Mesenchymal stem cell (in vitro differentiated cells and primary cell): ENCODE data around the gene DMRT2.

Experiments
- DNase-seq: peaks from one replicate; pipeline ENCODE4 v3.0.0-alpha.2; 2013
- H2AFZ ChIP-seq: one replicate; pipeline ENCODE4 v1.6.1; 2013; ENCODE audit warnings: low read depth, mild to moderate bottlenecking, control low read depth, inconsistent platforms, low read length, moderate library complexity
- H2AK5ac ChIP-seq: 2 replicates; pipeline ENCODE4 v1.6.1; 2013; ENCODE audit warnings: low read length, moderate library complexity, mild to moderate bottlenecking, inconsistent platforms; ENCODE audit not compliant: severe bottlenecking
- H2BK120ac ChIP-seq: one replicate; pipeline ENCODE4 v1.6.1; 2013; ENCODE audit warnings: low read depth, mild to moderate bottlenecking, inconsistent platforms, low read length, moderate library complexity
- H2BK12ac ChIP-seq, 2 experiments: one replicate each; pipeline ENCODE4 v1.6.1; 2013; ENCODE audit warnings: inconsistent platforms in 2 of 2, low read length in 2 of 2, mild to moderate bottlenecking in 2 of 2, moderate library complexity in 2 of 2, control low read depth in 1 of 2
- H2BK15ac ChIP-seq: one replicate; pipeline ENCODE4 v1.6.1; 2013; ENCODE audit warnings: mild to moderate bottlenecking, low read depth, inconsistent platforms; ENCODE audit not compliant: poor library complexity, severe bottlenecking
- H2BK5ac ChIP-seq: 2 replicates; pipeline ENCODE4 v1.6.1; 2013; ENCODE audit warnings: low read depth, mild to moderate bottlenecking, low read length, control low read depth, inconsistent platforms; ENCODE audit not compliant: poor library complexity, severe bottlenecking
- H3K14ac ChIP-seq, 2 experiments: one replicate each; pipeline ENCODE4 v1.6.1; 2013; ENCODE audit warnings: inconsistent platforms in 2 of 2, low read length in 2 of 2, control low read depth in 1 of 2, mild to moderate bottlenecking in 1 of 2, moderate library complexity in 1 of 2
- H3K18ac ChIP-seq, 2 experiments: one replicate each; pipeline ENCODE4 v1.6.1; 2013; ENCODE audit warnings: inconsistent platforms in 2 of 2, low read length in 2 of 2, control low read depth in 1 of 2, low read depth in 1 of 2, mild to moderate bottlenecking in 1 of 2
- H3K23ac ChIP-seq, 2 experiments: one replicate each; pipeline ENCODE4 v1.6.1; 2013; ENCODE audit warnings: inconsistent platforms in 2 of 2, low read length in 2 of 2, mild to moderate bottlenecking in 2 of 2, moderate library complexity in 2 of 2, control low read depth in 1 of 2
- H3K27ac ChIP-seq: 2 replicates; pipeline ENCODE4 v1.5.1; 2013; ENCODE audit warnings: mild to moderate bottlenecking, moderate library complexity, low read length, control low read depth, inconsistent platforms; ENCODE audit not compliant: poor library complexity, severe bottlenecking
- H3K27me3 ChIP-seq, 2 experiments: 2 replicates each; pipeline versions ENCODE4 v1.6.1 to v1.7.0; 2013; ENCODE audit warnings: low read length in 2 of 2, mild to moderate bottlenecking in 2 of 2, moderate library complexity in 2 of 2, control low read depth in 1 of 2, inconsistent platforms in 1 of 2; ENCODE audit not compliant: control insufficient read depth in 1 of 2, insufficient read depth in 1 of 2
- H3K36me3 ChIP-seq, 2 experiments: 2 replicates each; pipeline versions ENCODE4 v1.6.1 to v1.7.0; 2013; ENCODE audit warnings: low read length in 2 of 2, control low read depth in 1 of 2, inconsistent platforms in 1 of 2, low read depth in 1 of 2, mild to moderate bottlenecking in 1 of 2; ENCODE audit not compliant: insufficient read depth in 2 of 2, control insufficient read depth in 1 of 2
- H3K4ac ChIP-seq, 2 experiments: one replicate each; pipeline ENCODE4 v1.6.1; 2013; ENCODE audit warnings: inconsistent platforms in 2 of 2, low read length in 2 of 2, mild to moderate bottlenecking in 2 of 2, moderate library complexity in 2 of 2, control low read depth in 1 of 2, low read depth in 1 of 2
- H3K4me1 ChIP-seq: 2 replicates; pipeline ENCODE4 v1.6.1; 2013; ENCODE audit warnings: low read depth, low read length, control low read depth; ENCODE audit not compliant: control insufficient read depth, insufficient read depth
- H3K4me2 ChIP-seq: 2 replicates; pipeline ENCODE4 v1.6.1; 2013; ENCODE audit warnings: low read length, mild to moderate bottlenecking, inconsistent platforms; ENCODE audit not compliant: poor library complexity, severe bottlenecking
- H3K4me3 ChIP-seq, 2 experiments: 2 replicates each; pipeline versions ENCODE4 v1.5.1 to v1.7.0; 2013; ENCODE audit warnings: low read length in 2 of 2, mild to moderate bottlenecking in 2 of 2, control low read depth in 1 of 2, low read depth in 1 of 2; ENCODE audit not compliant: insufficient read depth in 1 of 2
- H3K79me1 ChIP-seq: replicated peaks from 2 replicates; pipeline ENCODE4 v1.6.1; 2013; ENCODE audit warnings: mild to moderate bottlenecking, control low read depth, low read length, inconsistent platforms; ENCODE audit not compliant: poor library complexity, severe bottlenecking
- H3K9ac ChIP-seq: 2 replicates; pipeline ENCODE4 v1.7.0; 2013; ENCODE audit warnings: mild to moderate bottlenecking, low read length, moderate library complexity
- H3K9me3 ChIP-seq: 2 replicates; pipeline ENCODE4 v1.7.0; 2013; ENCODE audit warnings: mild to moderate bottlenecking, low read length; ENCODE audit not compliant: control insufficient read depth
- H4K8ac ChIP-seq: one replicate; pipeline ENCODE4 v1.6.1; 2013; ENCODE audit warnings: inconsistent platforms, mild to moderate bottlenecking, low read length, moderate library complexity
- H4K91ac ChIP-seq: one replicate; pipeline ENCODE4 v1.6.1; 2013; ENCODE audit warnings: mild to moderate bottlenecking, low read length, inconsistent platforms
- WGBS: methylation state at CpG from one replicate; pipeline ENCODE4 v1.1.7; 2013; ENCODE audit warnings: mixed read lengths; 5-methylcytosine and 5-hydroxymethylcytosine counted together

The DMRT2 gene

DNA sequence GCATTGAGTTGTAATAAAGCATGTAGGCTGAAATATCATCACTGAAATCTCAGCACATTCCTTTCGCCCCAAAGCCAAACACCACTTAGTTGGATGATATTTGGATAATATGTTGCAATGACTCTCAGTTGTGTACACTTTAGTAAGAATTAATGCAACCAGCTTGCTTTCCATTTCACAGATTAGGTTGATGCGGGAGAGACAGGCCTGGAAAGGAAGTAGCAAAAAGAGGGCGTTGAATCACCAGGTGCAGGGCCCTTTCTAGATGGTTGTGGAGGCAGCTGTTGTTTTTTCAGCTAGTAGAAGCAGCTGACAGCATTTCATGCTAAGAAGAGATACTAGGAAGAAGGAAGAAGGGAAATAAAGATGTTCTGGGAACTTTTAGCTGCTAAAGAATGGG, 42.8 kb upstream of the DMRT2 start:
- H2BK12ac ChIP-seq, result no peak overlapping the region
- no peak overlapping the region for H4K91ac ChIP-seq
- no peaks in the 10 kb centered on the region for H3K36me3 ChIP-seq
- no peak overlapping the region for H3K23ac ChIP-seq
- no peak overlapping the region for H4K8ac ChIP-seq
- no peak overlapping the region for H3K27ac ChIP-seq
- no peak overlapping the region for H3K18ac ChIP-seq
- H2AFZ ChIP-seq, result no peak overlapping the region
- DNase-seq, result no peak
- H2BK5ac ChIP-seq, result no peak overlapping the region
- no peak overlapping the region for H3K14ac ChIP-seq
- H2AK5ac ChIP-seq, result no peak overlapping the region
- no peak overlapping the region for H2BK120ac ChIP-seq
- no peaks in the 10 kb centered on the region for H3K4me1 ChIP-seq
- no peaks in the 10 kb centered on the region for H3K9me3 ChIP-seq
- H3K27me3 ChIP-seq, result peaks cover 0 to 9% of the 10 kb centered on the region in 2 experiments
- H3K4me3 ChIP-seq, result no peak overlapping the region
- H3K79me1 ChIP-seq, result no peaks in the 10 kb centered on the region
- WGBS, result 77% methylated on average over 2 of the region's 3 CpGs
- no peak overlapping the region for H3K4me2 ChIP-seq
- no peak overlapping the region for H3K4ac ChIP-seq
- no peak overlapping the region for H3K9ac ChIP-seq
- no peak overlapping the region for H2BK15ac ChIP-seq

GRCh38 chr9:1008216-1008615, 41.9 kb upstream of the DMRT2 start:
- no peak overlapping the region for H3K4me2 ChIP-seq
- H3K23ac ChIP-seq, result no peak overlapping the region

DNA sequence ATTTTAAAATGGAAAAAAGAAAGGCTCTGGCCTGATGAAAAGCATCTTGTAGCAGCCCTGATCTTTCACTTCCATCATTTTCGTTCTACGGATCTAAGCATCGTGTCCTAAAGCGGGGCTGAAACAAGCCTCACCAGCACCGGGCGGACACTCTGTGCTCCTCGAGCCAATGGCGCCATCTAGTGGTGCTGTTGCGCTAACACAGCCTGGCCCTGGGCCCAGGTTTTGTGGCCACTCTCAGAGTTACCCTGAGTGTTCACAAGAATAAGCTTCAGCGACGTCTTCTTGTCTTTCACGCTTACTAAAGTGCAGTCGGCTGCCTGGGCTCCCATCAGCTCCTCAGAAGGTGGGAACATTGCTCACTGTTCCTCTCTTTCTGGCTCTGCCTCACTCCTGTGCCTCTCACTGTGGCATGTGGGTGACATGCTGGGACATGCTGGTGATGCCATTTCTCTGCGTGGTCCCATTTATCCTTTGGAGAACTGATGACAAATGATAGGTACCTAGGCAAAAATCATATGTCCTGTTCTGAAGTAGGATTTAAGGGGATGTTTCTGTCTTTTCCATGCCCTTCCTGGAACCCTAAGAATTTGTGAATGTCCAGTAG, 41.0 kb upstream of the DMRT2 start:
- Histone ChIP-seq H2BK15ac (no peak overlapping the region), H3K36me3 (no peaks in the 10 kb centered on the region), H3K4me3 (no peak overlapping the region), H3K27ac (no peak overlapping the region), H3K14ac (no peak overlapping the region), H4K8ac (no peak overlapping the region), H3K4me2 (no peak overlapping the region), H2AFZ (no peak overlapping the region), H3K9me3 (no peaks in the 10 kb centered on the region), H3K18ac (no peak overlapping the region), H3K9ac (peak overlapping the region; percentile 47), H3K79me1 (no peaks in the 10 kb centered on the region), H2AK5ac (no peak overlapping the region), H2BK120ac (no peak overlapping the region), H3K4ac (no peak overlapping the region), H3K4me1 (no peaks in the 10 kb centered on the region), H3K27me3 (peaks cover 0 to 9% of the 10 kb centered on the region in 2 experiments), H2BK5ac (no peak overlapping the region), H3K23ac (no peak overlapping the region), H4K91ac (no peak overlapping the region), H2BK12ac (no peak overlapping the region)
- 15% methylated on average over 14 of the region's 14 CpGs for WGBS
- DNase-seq, result peak; percentile 49

More at GRCh38 chr9:1008216-1008615, 41.9 kb upstream of the DMRT2 start:
- H2AFZ ChIP-seq, result no peak overlapping the region
- H4K8ac ChIP-seq, result no peak overlapping the region
- no peak overlapping the region for H3K18ac ChIP-seq
- H3K9me3 ChIP-seq, result no peaks in the 10 kb centered on the region
- H3K4me3 ChIP-seq, result no peak overlapping the region
- H3K79me1 ChIP-seq, result no peaks in the 10 kb centered on the region
- WGBS, result 77% methylated on average over 3 of the region's 3 CpGs
- H2AK5ac ChIP-seq, result no peak overlapping the region
- H2BK5ac ChIP-seq, result no peak overlapping the region
- H2BK15ac ChIP-seq, result no peak overlapping the region
- no peak overlapping the region for H2BK12ac ChIP-seq
- H3K14ac ChIP-seq, result no peak overlapping the region
- no peaks in the 10 kb centered on the region for H3K4me1 ChIP-seq
- no peak overlapping the region for H3K9ac ChIP-seq
- no peak overlapping the region for H3K27ac ChIP-seq
- H3K36me3 ChIP-seq, result no peaks in the 10 kb centered on the region
- DNase-seq, result peak; percentile 30
- no peak overlapping the region for H2BK120ac ChIP-seq
- H3K27me3 ChIP-seq, result peaks cover 0 to 9% of the 10 kb centered on the region in 2 experiments
- no peak overlapping the region for H4K91ac ChIP-seq
- no peak overlapping the region for H3K4ac ChIP-seq

DNA sequence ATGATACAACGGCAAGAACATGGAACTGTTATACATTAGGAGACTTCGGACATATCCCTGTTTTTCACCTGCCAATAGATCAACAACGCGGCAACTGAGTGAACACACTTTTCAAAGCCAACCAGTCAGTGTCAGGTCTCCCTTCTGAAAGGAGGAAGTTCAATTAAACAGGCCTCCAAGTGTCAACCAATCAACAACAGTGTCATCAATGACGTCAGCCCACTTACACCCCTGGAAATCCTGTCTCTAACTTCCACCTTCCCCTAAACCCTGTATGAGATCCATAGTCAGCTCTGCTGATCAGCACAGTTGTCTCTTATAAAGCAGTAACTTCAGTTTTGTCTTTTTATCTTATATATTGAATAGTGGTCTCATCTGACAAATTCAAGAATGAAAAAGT, 37.1 kb upstream of the DMRT2 start:
- Histone ChIP-seq H3K4me3 (no peak overlapping the region), H3K23ac (no peak overlapping the region), H2AK5ac (no peak overlapping the region), H3K4me2 (no peak overlapping the region), H3K9me3 (no peaks in the 10 kb centered on the region), H3K27ac (no peak overlapping the region), H3K79me1 (no peaks in the 10 kb centered on the region), H3K4me1 (no peaks in the 10 kb centered on the region), H2BK5ac (no peak overlapping the region), H2AFZ (no peak overlapping the region), H2BK15ac (no peak overlapping the region), H3K18ac (no peak overlapping the region), H3K9ac (no peak overlapping the region), H3K27me3 (peaks cover 0 to 9% of the 10 kb centered on the region in 2 experiments), H3K36me3 (no peaks in the 10 kb centered on the region), H2BK120ac (no peak overlapping the region), H3K14ac (no peak overlapping the region), H4K91ac (no peak overlapping the region), H4K8ac (no peak overlapping the region), H3K4ac (no peak overlapping the region), H2BK12ac (no peak overlapping the region)
- 69% methylated on average over 5 of the region's 5 CpGs for WGBS
- DNase-seq, result no peak
